GM23248 (cell line): ENCODE data around the gene GALNT7. TPM values are rescaled to one million over a fixed set of nuclear protein-coding genes. Genes with fewer than 3 reads are reported as not detected.

Experiments
- DNase-seq: peaks from one replicate; pipeline ENCODE4 v3.0.0-alpha.2; 2015
- H2AFZ ChIP-seq: fragments of 200-600 bp; sonication (generic); 2 replicates; pipeline ENCODE4 v1.6.1; 2016; ENCODE audit warnings: antibody characterized with exemption
- H3F3A ChIP-seq: fragments of 200-600 bp; sonication (generic); 2 replicates; pipeline ENCODE4 v1.6.1; 2016; ENCODE audit warnings: mild to moderate bottlenecking, antibody characterized with exemption, mixed run types; ENCODE audit not compliant: insufficient read depth
- H3K27ac ChIP-seq: fragments of 200-600 bp; sonication (generic); 2 replicates; pipeline ENCODE4 v1.5.1; 2016; ENCODE audit warnings: mild to moderate bottlenecking
- H3K27me3 ChIP-seq: fragments of 200-600 bp; sonication (generic); replicated peaks from 2 replicates; pipeline ENCODE4 v1.6.1; 2016; ENCODE audit warnings: mild to moderate bottlenecking; ENCODE audit not compliant: insufficient read depth
- H3K36me3 ChIP-seq: fragments of 200-600 bp; sonication (generic); 2 replicates; pipeline ENCODE4 v1.6.1; 2016; ENCODE audit warnings: low read depth, mild to moderate bottlenecking
- H3K4me1 ChIP-seq: fragments of 200-600 bp; sonication (generic); 2 replicates; pipeline ENCODE4 v1.6.1; 2016; ENCODE audit warnings: mild to moderate bottlenecking; ENCODE audit not compliant: insufficient read depth
- H3K4me2 ChIP-seq: fragments of 200-600 bp; sonication (generic); one replicate; pipeline ENCODE4 v1.6.1; 2016; ENCODE audit warnings: mild to moderate bottlenecking; ENCODE audit not compliant: unreplicated experiment
- H3K4me3 ChIP-seq: fragments of 200-600 bp; sonication (generic); 2 replicates; pipeline ENCODE4 v1.5.1; 2016; ENCODE audit warnings: mild to moderate bottlenecking
- H3K79me2 ChIP-seq: fragments of 200-600 bp; sonication (generic); 2 replicates; pipeline ENCODE4 v1.6.1; 2016; ENCODE audit warnings: mild to moderate bottlenecking; ENCODE audit not compliant: insufficient read depth
- H3K9ac ChIP-seq: fragments of 200-600 bp; sonication (generic); 2 replicates; pipeline ENCODE4 v1.6.1; 2016; ENCODE audit warnings: mild to moderate bottlenecking
- H3K9me2 ChIP-seq: fragments of 200-600 bp; sonication (generic); 2 replicates; pipeline ENCODE4 v1.6.1; 2016; ENCODE audit warnings: mixed run types, mild to moderate bottlenecking, moderate library complexity; ENCODE audit not compliant: insufficient read depth
- H3K9me3 ChIP-seq: fragments of 200-600 bp; sonication (generic); one replicate; pipeline ENCODE4 v1.6.1; 2017; ENCODE audit warnings: low read depth
- H4K20me1 ChIP-seq: fragments of 200-600 bp; sonication (generic); 2 replicates; pipeline ENCODE4 v1.6.0; 2016; ENCODE audit not compliant: insufficient read depth
- EZH2 ChIP-seq: fragments of 200-600 bp; sonication (generic); IDR thresholded peaks from 2 replicates; pipeline ENCODE4 v1.6.1; 2018; ENCODE audit warnings: antibody characterized with exemption, mild to moderate bottlenecking; ENCODE audit not compliant: insufficient read depth, poor library complexity, severe bottlenecking
- EZH2phosphoT487 ChIP-seq: fragments of 200-600 bp; sonication (generic); IDR thresholded peaks from 2 replicates; pipeline ENCODE4 v1.6.1; 2018; ENCODE audit warnings: antibody characterized with exemption, moderate library complexity, mild to moderate bottlenecking, low read depth; ENCODE audit not compliant: insufficient read depth
- WGBS, 2 experiments: methylation state at CpG; one replicate each; pipeline ENCODE4 v1.1.6; 2015 to 2017; ENCODE audit warnings: low lambda C conversion rate in 2 of 2, low coverage in 1 of 2; ENCODE audit errors: missing lambda C conversion rate in 2 of 2; 5-methylcytosine and 5-hydroxymethylcytosine counted together
- in situ Hi-C: fragments of 300-500 bp; cut with MboI; formaldehyde crosslinking; loops from 2 replicates; pipeline ENCODE4 v1.15.0; 2020
- polyA plus RNA-seq: library from polyadenylated mRNA; unstranded; fragments of >200 nt; fragmentation: Nextera tagmentation; extraction: Ambion mirVana; gene quantifications from 2 replicates; pipeline ENCODE4 v1.2.1, GENCODE V29; 2016
- total RNA-seq: library from RNA; depleted of rRNA; stranded (reverse); fragments of >200 nt; shearing (Covaris generic); gene quantifications from 2 replicates; pipeline ENCODE4 v1.2.3, GENCODE V29; 2014

Gene GALNT7
- total and polyA plus RNA-seq, 2 experiments from 2014 or later = 5.8 to 13.1 TPM

GRCh38 chr4:173160871-173161270, 7.7 kb upstream of the GALNT7 start:
- TF ChIP-seq EZH2 (no peak), EZH2phosphoT487 (no peak)
- 90 to 96% methylated on average over 2 of the region's 2 CpGs for WGBS, 2 experiments
- H3K4me1 ChIP-seq = no peaks in the 10 kb centered on the region
- no peaks in the 10 kb centered on the region for H3K9me3 ChIP-seq
- H3K4me3 ChIP-seq = no peak overlapping the region
- H4K20me1 ChIP-seq = no peaks in the 10 kb centered on the region
- no peak overlapping the region for H2AFZ ChIP-seq
- H3K9ac ChIP-seq = no peak overlapping the region
- H3K27ac ChIP-seq = no peak overlapping the region
- H3K27me3 ChIP-seq = no peaks in the 10 kb centered on the region
- H3K4me2 ChIP-seq = no peak overlapping the region
- in situ Hi-C loops = no loop called here
- no peaks in the 10 kb centered on the region for H3K9me2 ChIP-seq
- no peaks in the 10 kb centered on the region for H3F3A ChIP-seq
- no peaks in the 10 kb centered on the region for H3K79me2 ChIP-seq
- DNase-seq = no peak
- H3K36me3 ChIP-seq = no peaks in the 10 kb centered on the region

GRCh38 chr4:173161311-173161710, 7.3 kb upstream of the GALNT7 start:
- no peaks in the 10 kb centered on the region for H3K79me2 ChIP-seq
- no peak overlapping the region for H3K4me3 ChIP-seq
- DNase-seq = no peak
- no peak overlapping the region for H3K9ac ChIP-seq
- H2AFZ ChIP-seq = no peak overlapping the region
- no peaks in the 10 kb centered on the region for H3K9me3 ChIP-seq
- no peaks in the 10 kb centered on the region for H4K20me1 ChIP-seq
- H3F3A ChIP-seq = no peaks in the 10 kb centered on the region
- no peaks in the 10 kb centered on the region for H3K9me2 ChIP-seq
- H3K36me3 ChIP-seq = no peaks in the 10 kb centered on the region
- H3K27ac ChIP-seq = no peak overlapping the region
- H3K27me3 ChIP-seq = no peaks in the 10 kb centered on the region
- in situ Hi-C loops = no loop called here
- H3K4me2 ChIP-seq = no peak overlapping the region
- TF ChIP-seq EZH2 (no peak), EZH2phosphoT487 (no peak)
- no peaks in the 10 kb centered on the region for H3K4me1 ChIP-seq

GRCh38 chr4:173165706-173166105, 2.9 kb upstream of the GALNT7 start:
- Histone ChIP-seq H3K27ac (no peak overlapping the region), H3K4me2 (no peak overlapping the region), H3K79me2 (no peaks in the 10 kb centered on the region), H3K4me1 (0 out of 2 replicates have a peak, but pooled peaks cover 7% of the 10 kb centered on the region), H3F3A (no peaks in the 10 kb centered on the region), H3K27me3 (no peaks in the 10 kb centered on the region), H3K4me3 (no peak overlapping the region), H3K9me2 (no peaks in the 10 kb centered on the region), H4K20me1 (no peaks in the 10 kb centered on the region), H3K36me3 (no peaks in the 10 kb centered on the region), H2AFZ (no peak overlapping the region), H3K9me3 (no peaks in the 10 kb centered on the region), H3K9ac (no peak overlapping the region)
- TF ChIP-seq EZH2 (no peak), EZH2phosphoT487 (no peak)
- in situ Hi-C loops = no loop called here
- no peak for DNase-seq

GRCh38 chr4:173166491-173166890, 2.1 kb upstream of the GALNT7 start:
- WGBS, 2 experiments = 99% methylated on average over 4 of the region's 4 CpGs
- H3K4me3 ChIP-seq = no peak overlapping the region
- no peaks in the 10 kb centered on the region for H3K9me2 ChIP-seq
- no peak overlapping the region for H3K27ac ChIP-seq
- no peaks in the 10 kb centered on the region for H3K27me3 ChIP-seq
- H3K9ac ChIP-seq = no peak overlapping the region
- H4K20me1 ChIP-seq = no peaks in the 10 kb centered on the region
- H3K36me3 ChIP-seq = no peaks in the 10 kb centered on the region
- 0 out of 2 replicates have a peak, but pooled peaks cover 8% of the 10 kb centered on the region for H3K4me1 ChIP-seq
- H3K9me3 ChIP-seq = no peaks in the 10 kb centered on the region
- H3K79me2 ChIP-seq = no peaks in the 10 kb centered on the region
- no peak for DNase-seq
- TF ChIP-seq EZH2phosphoT487 (no peak), EZH2 (no peak)
- H2AFZ ChIP-seq = no peak overlapping the region
- in situ Hi-C loops = no loop called here
- no peaks in the 10 kb centered on the region for H3F3A ChIP-seq
- no peak overlapping the region for H3K4me2 ChIP-seq

GRCh38 chr4:173167758-173168395, 734 bp upstream of the GALNT7 start:
- Histone ChIP-seq H3K79me2 (no peaks in the 10 kb centered on the region), H3K4me3 (peak overlapping the region; percentile 84), H3F3A (no peaks in the 10 kb centered on the region), H3K27me3 (no peaks in the 10 kb centered on the region), H4K20me1 (no peaks in the 10 kb centered on the region), H3K27ac (no peak overlapping the region), H3K36me3 (no peaks in the 10 kb centered on the region), H3K4me1 (0 out of 2 replicates have a peak, but pooled peaks cover 8% of the 10 kb centered on the region), H3K4me2 (peak overlapping the region; percentile 93), H3K9ac (peak overlapping the region; percentile 70), H3K9me2 (no peaks in the 10 kb centered on the region), H2AFZ (peak overlapping the region; percentile 97), H3K9me3 (no peaks in the 10 kb centered on the region)
- in situ Hi-C loops = no loop called here
- peak; percentile 57 for DNase-seq
- WGBS, 2 experiments = 6 to 11% methylated on average over 19 of the region's 19 CpGs
- no peak for TF ChIP-seq EZH2phosphoT487
- no peak for TF ChIP-seq EZH2
